Measurements from ENCODE around the gene AKAP3.

AKAP3 gene

DNA sequence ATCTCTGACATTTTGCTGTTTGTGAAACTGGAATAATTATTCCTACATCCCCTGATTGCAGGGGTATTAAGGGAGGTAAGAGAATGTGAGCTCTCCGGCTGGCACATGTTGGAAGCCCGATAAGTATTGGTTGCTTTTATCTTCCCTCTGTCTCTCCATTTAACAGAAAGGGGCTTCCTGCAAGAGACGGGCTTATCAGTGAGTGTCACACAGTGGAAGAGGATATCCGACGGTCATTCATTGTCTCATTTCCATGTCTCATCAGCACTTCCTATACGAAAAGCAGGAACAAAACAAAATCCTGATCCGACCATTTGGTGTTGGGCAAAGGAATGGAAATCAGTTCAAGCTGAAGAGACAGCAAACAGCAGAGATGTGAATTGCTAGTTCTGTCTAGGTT, 76.2 kb downstream of the AKAP3 start:
- peaks cover 4% of the 10 kb centered on the region for H3K4me1 ChIP-seq (ENCODE audit: control insufficient read depth, insufficient read depth, low read length)
- ChIA-PET POLR2A (no interaction called here), CTCF (no interaction called here)
- H3K27ac ChIP-seq (ENCODE audit: extremely low read depth, low read depth, low read length) = no peak overlapping the region
- H3K4me3 ChIP-seq (ENCODE audit: low read depth, low read length) = no peak overlapping the region
- no peaks in the 10 kb centered on the region for H3K9me3 ChIP-seq (ENCODE audit: control insufficient read depth, insufficient read depth, low read depth, low read length)
- TF ChIP-seq FEZF1 (tag by site-specific recombination; IDR thresholded peaks at IDR 0.05) = no peak
- TF ChIP-seq PRDM1 (tag by site-specific recombination; IDR thresholded peaks at IDR 0.05) = no peak
- no peak for TF ChIP-seq ZNF76 (tag by site-specific recombination; IDR thresholded peaks at IDR 0.05; ENCODE audit: borderline replicate concordance, low read depth)
- TF ChIP-seq, protein P1, sequence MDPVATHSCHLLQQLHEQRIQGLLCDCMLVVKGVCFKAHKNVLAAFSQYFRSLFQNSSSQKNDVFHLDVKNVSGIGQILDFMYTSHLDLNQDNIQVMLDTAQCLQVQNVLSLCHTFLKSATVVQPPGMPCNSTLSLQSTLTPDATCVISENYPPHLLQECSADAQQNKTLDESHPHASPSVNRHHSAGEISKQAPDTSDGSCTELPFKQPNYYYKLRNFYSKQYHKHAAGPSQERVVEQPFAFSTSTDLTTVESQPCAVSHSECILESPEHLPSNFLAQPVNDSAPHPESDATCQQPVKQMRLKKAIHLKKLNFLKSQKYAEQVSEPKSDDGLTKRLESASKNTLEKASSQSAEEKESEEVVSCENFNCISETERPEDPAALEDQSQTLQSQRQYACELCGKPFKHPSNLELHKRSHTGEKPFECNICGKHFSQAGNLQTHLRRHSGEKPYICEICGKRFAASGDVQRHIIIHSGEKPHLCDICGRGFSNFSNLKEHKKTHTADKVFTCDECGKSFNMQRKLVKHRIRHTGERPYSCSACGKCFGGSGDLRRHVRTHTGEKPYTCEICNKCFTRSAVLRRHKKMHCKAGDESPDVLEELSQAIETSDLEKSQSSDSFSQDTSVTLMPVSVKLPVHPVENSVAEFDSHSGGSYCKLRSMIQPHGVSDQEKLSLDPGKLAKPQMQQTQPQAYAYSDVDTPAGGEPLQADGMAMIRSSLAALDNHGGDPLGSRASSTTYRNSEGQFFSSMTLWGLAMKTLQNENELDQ (tag by site-specific recombination; IDR thresholded peaks at IDR 0.05; ENCODE audit: low read depth) = no peak
- no peak for TF ChIP-seq ZNF2 (tag by site-specific recombination; IDR thresholded peaks at IDR 0.05)
- TF ChIP-seq ZNF10 (tag by site-specific recombination; IDR thresholded peaks at IDR 0.05) = no peak
- TF ChIP-seq ZNF266 (tag by site-specific recombination; IDR thresholded peaks at IDR 0.05; ENCODE audit: low read depth) = no peak
- no peak for TF ChIP-seq ZNF658 (tag by site-specific recombination; IDR thresholded peaks at IDR 0.05)
- no peak for TF ChIP-seq KLF16 (tag by site-specific recombination; IDR thresholded peaks at IDR 0.05)
- no peak for TF ChIP-seq SCRT2 (tag by site-specific recombination; IDR thresholded peaks at IDR 0.05)
- TF ChIP-seq ZNF654 (tag by site-specific recombination; IDR thresholded peaks at IDR 0.05; ENCODE audit: low read depth) = no peak
- no peak for TF ChIP-seq ZNF23 (tag by site-specific recombination; IDR thresholded peaks at IDR 0.05; ENCODE audit: borderline replicate concordance)
- no peak for TF ChIP-seq ZNF292 (tag by site-specific recombination; IDR thresholded peaks at IDR 0.05; ENCODE audit: borderline replicate concordance, low read depth)
- TF ChIP-seq ZNF423 (tag by site-specific recombination; IDR thresholded peaks at IDR 0.05) = no peak
- TF ChIP-seq, protein P2, sequence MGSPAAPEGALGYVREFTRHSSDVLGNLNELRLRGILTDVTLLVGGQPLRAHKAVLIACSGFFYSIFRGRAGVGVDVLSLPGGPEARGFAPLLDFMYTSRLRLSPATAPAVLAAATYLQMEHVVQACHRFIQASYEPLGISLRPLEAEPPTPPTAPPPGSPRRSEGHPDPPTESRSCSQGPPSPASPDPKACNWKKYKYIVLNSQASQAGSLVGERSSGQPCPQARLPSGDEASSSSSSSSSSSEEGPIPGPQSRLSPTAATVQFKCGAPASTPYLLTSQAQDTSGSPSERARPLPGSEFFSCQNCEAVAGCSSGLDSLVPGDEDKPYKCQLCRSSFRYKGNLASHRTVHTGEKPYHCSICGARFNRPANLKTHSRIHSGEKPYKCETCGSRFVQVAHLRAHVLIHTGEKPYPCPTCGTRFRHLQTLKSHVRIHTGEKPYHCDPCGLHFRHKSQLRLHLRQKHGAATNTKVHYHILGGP (tag by site-specific recombination; IDR thresholded peaks at IDR 0.05) = no peak
- TF ChIP-seq, protein P3, sequence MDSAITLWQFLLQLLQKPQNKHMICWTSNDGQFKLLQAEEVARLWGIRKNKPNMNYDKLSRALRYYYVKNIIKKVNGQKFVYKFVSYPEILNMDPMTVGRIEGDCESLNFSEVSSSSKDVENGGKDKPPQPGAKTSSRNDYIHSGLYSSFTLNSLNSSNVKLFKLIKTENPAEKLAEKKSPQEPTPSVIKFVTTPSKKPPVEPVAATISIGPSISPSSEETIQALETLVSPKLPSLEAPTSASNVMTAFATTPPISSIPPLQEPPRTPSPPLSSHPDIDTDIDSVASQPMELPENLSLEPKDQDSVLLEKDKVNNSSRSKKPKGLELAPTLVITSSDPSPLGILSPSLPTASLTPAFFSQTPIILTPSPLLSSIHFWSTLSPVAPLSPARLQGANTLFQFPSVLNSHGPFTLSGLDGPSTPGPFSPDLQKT (IDR thresholded peaks at IDR 0.05; ENCODE audit: borderline replicate concordance, low read depth, low read length) = no peak
- TF ChIP-seq SETDB1 (IDR thresholded peaks at IDR 0.05; ENCODE audit: insufficient read length, low read length) = no peak
- no peak for TF ChIP-seq ZBTB17 (tag by site-specific recombination; IDR thresholded peaks at IDR 0.05)
- no peak for TF ChIP-seq ZNF560 (tag by site-specific recombination; IDR thresholded peaks at IDR 0.05; ENCODE audit: borderline replicate concordance)
- TF ChIP-seq ZNF747 (tag by site-specific recombination; IDR thresholded peaks at IDR 0.05) = no peak
- H3K36me3 ChIP-seq (ENCODE audit: control insufficient read depth in 2 of 2, insufficient read depth in 1 of 2, low read length in 2 of 2) = no peaks in the 10 kb centered on the region

DNA sequence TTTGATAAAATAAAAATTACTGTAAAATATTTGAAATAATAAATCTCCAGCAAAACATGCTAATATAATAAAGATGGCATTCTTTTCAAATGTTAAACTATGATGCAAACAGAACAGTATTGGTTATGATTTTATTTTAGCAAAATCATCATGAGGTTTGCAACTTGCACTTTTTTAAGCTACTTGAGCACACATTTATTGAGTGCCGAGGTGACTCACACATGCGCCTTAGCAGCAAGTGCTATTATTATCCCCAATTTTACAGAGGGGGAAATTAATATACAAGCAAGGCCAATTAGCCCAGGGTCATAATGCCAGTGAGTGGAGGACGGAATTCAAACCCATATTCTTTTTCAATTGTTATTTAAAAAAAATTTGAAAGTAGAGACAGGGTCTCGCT, 79.6 kb downstream of the AKAP3 start:
- H3K4me1 ChIP-seq (ENCODE audit: control insufficient read depth, insufficient read depth, low read length) = peaks cover 4% of the 10 kb centered on the region
- CTCF ChIA-PET = no interaction called here
- no peak overlapping the region for H3K27ac ChIP-seq (ENCODE audit: extremely low read depth, low read depth, low read length)
- no peaks in the 10 kb centered on the region for H3K9me3 ChIP-seq (ENCODE audit: control insufficient read depth, insufficient read depth, low read depth, low read length)
- H3K36me3 ChIP-seq (ENCODE audit: control insufficient read depth in 2 of 2, insufficient read depth in 1 of 2, low read length in 2 of 2) = no peaks in the 10 kb centered on the region
- POLR2A ChIA-PET = no interaction called here
- no peak overlapping the region for H3K4me3 ChIP-seq (ENCODE audit: low read depth, low read length)
- TF ChIP-seq ZNF610 (tag by site-specific recombination; IDR thresholded peaks at IDR 0.05; ENCODE audit: borderline replicate concordance) = no peak
- no peak for TF ChIP-seq KLF16 (tag by site-specific recombination; IDR thresholded peaks at IDR 0.05)
- no peak for TF ChIP-seq KLF1 (tag by site-specific recombination; IDR thresholded peaks at IDR 0.05)
- TF ChIP-seq ZNF112 (tag by site-specific recombination; IDR thresholded peaks at IDR 0.05) = no peak
- TF ChIP-seq HOXA7 (CRISPR knock-in tag; IDR thresholded peaks at IDR 0.05; ENCODE audit: borderline replicate concordance) = no peak
- no peak for TF ChIP-seq ZNF2 (tag by site-specific recombination; IDR thresholded peaks at IDR 0.05)
- no peak for TF ChIP-seq ZNF426 (tag by site-specific recombination; IDR thresholded peaks at IDR 0.05)
- no peak for TF ChIP-seq ZBTB48 (tag by site-specific recombination; IDR thresholded peaks at IDR 0.05)
- TF ChIP-seq, protein P4, sequence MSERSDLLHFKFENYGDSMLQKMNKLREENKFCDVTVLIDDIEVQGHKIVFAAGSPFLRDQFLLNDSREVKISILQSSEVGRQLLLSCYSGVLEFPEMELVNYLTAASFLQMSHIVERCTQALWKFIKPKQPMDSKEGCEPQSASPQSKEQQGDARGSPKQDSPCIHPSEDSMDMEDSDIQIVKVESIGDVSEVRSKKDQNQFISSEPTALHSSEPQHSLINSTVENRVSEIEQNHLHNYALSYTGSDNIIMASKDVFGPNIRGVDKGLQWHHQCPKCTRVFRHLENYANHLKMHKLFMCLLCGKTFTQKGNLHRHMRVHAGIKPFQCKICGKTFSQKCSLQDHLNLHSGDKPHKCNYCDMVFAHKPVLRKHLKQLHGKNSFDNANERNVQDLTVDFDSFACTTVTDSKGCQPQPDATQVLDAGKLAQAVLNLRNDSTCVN (tag by site-specific recombination; optimal IDR thresholded peaks at IDR 0.05) = no peak
- TF ChIP-seq ZNF302 (tag by site-specific recombination; IDR thresholded peaks at IDR 0.05; ENCODE audit: low read depth) = no peak
- TF ChIP-seq, protein P5, sequence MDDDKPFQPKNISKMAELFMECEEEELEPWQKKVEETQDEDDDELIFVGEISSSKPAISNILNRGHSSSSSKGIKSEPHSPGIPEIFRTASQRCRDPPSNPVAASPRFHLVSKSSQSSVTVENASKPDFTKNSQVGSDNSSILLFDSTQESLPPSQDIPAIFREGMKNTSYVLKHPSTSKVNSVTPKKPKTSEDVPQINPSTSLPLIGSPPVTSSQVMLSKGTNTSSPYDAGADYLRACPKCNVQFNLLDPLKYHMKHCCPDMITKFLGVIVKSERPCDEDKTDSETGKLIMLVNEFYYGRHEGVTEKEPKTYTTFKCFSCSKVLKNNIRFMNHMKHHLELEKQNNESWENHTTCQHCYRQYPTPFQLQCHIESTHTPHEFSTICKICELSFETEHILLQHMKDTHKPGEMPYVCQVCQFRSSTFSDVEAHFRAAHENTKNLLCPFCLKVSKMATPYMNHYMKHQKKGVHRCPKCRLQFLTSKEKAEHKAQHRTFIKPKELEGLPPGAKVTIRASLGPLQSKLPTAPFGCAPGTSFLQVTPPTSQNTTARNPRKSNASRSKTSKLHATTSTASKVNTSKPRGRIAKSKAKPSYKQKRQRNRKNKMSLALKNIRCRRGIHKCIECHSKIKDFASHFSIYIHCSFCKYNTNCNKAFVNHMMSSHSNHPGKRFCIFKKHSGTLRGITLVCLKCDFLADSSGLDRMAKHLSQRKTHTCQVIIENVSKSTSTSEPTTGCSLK (tag by site-specific recombination; IDR thresholded peaks at IDR 0.05) = no peak
- no peak for TF ChIP-seq ZNF792 (tag by site-specific recombination; IDR thresholded peaks at IDR 0.05)
